Chondrocyte (in vitro differentiated cells): ENCODE data around the gene AZIN2. TPM values are rescaled to one million over a fixed set of nuclear protein-coding genes. Genes with fewer than 3 reads are reported as not detected.
"Not testable (repeated sequence)": the region's sequence is repeated elsewhere in the genome, so short reads cannot be mapped to it uniquely, and the experiment has no call there.

Experiments
- DNase-seq: peaks from one replicate; pipeline ENCODE4 v3.0.0; 2021; ENCODE audit warnings: mixed read lengths, low spot score
- H3K27ac Mint-ChIP-seq: one replicate; pipeline ENCODE4 v1.8.0; 2021; ENCODE audit warnings: mild to moderate bottlenecking, moderate library complexity, mixed read lengths; ENCODE audit not compliant: unreplicated experiment
- H3K27me3 Mint-ChIP-seq: 2 replicates; pipeline ENCODE4 v1.8.0; 2021; ENCODE audit warnings: low read depth, mixed read lengths
- H3K36me3 Mint-ChIP-seq: 2 replicates; pipeline ENCODE4 v1.8.0; 2021; ENCODE audit warnings: low read depth, mixed read lengths
- H3K4me1 Mint-ChIP-seq: 2 replicates; pipeline ENCODE4 v1.8.0; 2021; ENCODE audit warnings: low read depth, mild to moderate bottlenecking, mixed read lengths
- H3K4me3 Mint-ChIP-seq: one replicate; pipeline ENCODE4 v1.8.0; 2021; ENCODE audit warnings: mild to moderate bottlenecking, moderate library complexity, mixed read lengths; ENCODE audit not compliant: unreplicated experiment
- H3K9me3 Mint-ChIP-seq: 2 replicates; pipeline ENCODE4 v1.8.0; 2021; ENCODE audit warnings: low read depth, mixed read lengths
- total RNA-seq: library from RNA; stranded (reverse); gene quantifications from 3 replicates; pipeline ENCODE4 v1.2.1, GENCODE V29; 2021
- TF ChIP-seq, protein P1 (sequence below): fragments of 200-600 bp; sonication (generic); IDR thresholded peaks from 2 replicates; pipeline ENCODE4 v1.5.0; 2021; ENCODE audit warnings: antibody characterized with exemption, mild to moderate bottlenecking, moderate library complexity

Gene AZIN2
- total RNA-seq, 1 donor from 2014 or later, result 3.5 TPM

DNA sequence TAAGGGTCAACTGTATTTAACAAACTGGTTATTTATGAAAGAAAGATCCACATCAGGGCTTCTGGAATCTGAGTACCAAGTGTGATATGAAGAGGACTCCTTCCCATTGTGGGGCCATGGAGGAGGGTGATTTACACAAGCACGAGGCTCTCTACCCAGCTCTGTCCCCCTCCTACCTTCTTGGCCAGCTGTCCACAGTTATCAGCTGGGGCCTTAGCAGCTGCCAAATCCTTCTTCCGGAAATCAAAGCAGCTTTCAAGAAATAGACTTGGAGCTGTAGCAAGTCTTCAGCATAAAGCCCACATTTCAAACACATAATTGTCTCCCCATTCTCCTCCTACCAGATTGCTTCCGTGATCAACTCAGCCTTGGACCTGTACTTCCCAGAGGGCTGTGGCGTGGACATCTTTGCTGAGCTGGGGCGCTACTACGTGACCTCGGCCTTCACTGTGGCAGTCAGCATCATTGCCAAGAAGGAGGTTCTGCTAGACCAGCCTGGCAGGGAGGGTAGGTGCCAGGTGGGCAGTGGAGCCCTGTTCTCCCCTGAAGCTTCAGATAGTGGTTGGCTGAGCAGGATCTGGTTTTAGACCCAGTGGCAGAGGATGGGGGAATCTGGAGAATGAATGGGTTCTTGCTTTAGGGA is 15.5 kb downstream of the AZIN2 start:
- TF ChIP-seq, protein P1, sequence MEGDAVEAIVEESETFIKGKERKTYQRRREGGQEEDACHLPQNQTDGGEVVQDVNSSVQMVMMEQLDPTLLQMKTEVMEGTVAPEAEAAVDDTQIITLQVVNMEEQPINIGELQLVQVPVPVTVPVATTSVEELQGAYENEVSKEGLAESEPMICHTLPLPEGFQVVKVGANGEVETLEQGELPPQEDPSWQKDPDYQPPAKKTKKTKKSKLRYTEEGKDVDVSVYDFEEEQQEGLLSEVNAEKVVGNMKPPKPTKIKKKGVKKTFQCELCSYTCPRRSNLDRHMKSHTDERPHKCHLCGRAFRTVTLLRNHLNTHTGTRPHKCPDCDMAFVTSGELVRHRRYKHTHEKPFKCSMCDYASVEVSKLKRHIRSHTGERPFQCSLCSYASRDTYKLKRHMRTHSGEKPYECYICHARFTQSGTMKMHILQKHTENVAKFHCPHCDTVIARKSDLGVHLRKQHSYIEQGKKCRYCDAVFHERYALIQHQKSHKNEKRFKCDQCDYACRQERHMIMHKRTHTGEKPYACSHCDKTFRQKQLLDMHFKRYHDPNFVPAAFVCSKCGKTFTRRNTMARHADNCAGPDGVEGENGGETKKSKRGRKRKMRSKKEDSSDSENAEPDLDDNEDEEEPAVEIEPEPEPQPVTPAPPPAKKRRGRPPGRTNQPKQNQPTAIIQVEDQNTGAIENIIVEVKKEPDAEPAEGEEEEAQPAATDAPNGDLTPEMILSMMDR, result no peak
- no peaks in the 10 kb centered on the region for H3K27me3 Mint-ChIP-seq
- H3K4me1 Mint-ChIP-seq, result peaks cover 33% of the 10 kb centered on the region
- H3K27ac Mint-ChIP-seq, result no peak overlapping the region
- no peak for DNase-seq
- H3K36me3 Mint-ChIP-seq, result peaks cover 2% of the 10 kb centered on the region
- no peaks in the 10 kb centered on the region for H3K9me3 Mint-ChIP-seq
- H3K4me3 Mint-ChIP-seq, result no peak overlapping the region

DNA sequence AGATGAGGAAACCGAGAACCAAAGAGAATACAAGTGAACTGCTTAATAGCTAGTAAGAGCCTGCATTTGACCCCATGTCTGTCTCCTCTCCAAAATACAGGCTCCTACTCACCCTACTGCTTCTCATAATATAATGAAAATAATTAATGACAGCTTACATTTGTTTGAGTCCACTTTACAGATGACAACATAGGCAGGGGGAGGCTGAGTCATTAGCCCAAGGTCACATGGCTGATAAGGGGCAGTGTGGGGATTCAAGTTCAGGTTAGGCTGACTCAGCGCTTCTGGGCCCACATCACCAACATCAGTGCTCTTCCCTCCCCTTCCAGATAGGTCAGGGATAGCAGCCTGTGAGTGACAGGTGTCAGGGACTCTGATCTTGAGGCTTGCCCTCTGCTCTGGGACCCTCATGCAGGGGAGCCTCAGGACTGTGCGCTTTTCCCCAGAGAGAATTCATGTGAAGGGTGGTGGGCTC is 16.2 kb downstream of the AZIN2 start:
- no peaks in the 10 kb centered on the region for H3K27me3 Mint-ChIP-seq
- H3K27ac Mint-ChIP-seq, result no peak overlapping the region
- TF ChIP-seq, protein P1, result no peak
- DNase-seq, result no peak
- peaks cover 33% of the 10 kb centered on the region for H3K4me1 Mint-ChIP-seq
- H3K9me3 Mint-ChIP-seq, result no peaks in the 10 kb centered on the region
- peaks cover 2% of the 10 kb centered on the region for H3K36me3 Mint-ChIP-seq
- no peak overlapping the region for H3K4me3 Mint-ChIP-seq

DNA sequence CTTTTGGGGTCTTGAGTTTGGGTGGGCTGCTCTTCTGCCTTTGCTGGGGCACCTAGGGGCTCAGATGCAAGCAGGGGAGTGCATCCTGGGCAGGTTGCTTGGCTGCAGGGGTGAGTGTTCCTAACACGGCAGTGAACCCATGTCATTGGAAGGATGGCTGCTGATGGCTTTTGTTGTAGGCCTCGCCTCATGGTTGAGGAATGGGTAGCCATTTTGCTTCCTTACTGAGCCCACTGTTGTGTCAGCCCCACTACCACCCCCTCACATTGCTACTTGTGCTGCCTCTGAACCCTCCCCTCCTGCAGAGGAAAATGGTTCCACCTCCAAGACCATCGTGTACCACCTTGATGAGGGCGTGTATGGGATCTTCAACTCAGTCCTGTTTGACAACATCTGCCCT is 16.8 kb downstream of the AZIN2 start:
- no peak overlapping the region for H3K4me3 Mint-ChIP-seq
- no peak for DNase-seq
- TF ChIP-seq, protein P1, result no peak
- H3K27me3 Mint-ChIP-seq, result no peaks in the 10 kb centered on the region
- no peak overlapping the region for H3K27ac Mint-ChIP-seq
- peaks cover 6% of the 10 kb centered on the region for H3K36me3 Mint-ChIP-seq
- H3K9me3 Mint-ChIP-seq, result no peaks in the 10 kb centered on the region
- H3K4me1 Mint-ChIP-seq, result peaks cover 33% of the 10 kb centered on the region

DNA sequence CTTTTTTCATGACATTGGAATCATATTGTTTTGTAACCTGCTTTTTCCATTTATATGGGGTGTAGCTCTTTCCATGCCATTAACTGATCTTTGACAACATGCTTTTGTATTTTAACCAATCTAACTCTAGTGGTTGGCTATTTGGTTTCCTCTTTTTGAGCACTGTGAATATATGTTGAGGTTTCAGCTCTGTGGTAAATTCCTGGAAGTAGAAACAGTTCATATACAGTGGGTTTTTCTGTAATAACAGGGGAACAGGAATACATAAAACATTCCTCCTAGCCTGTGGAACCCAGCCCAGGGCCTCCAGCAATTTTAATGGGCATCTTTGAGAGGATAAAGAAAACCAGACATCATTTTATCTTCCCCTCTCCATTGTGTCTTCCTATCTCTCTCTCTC is 17.4 kb downstream of the AZIN2 start:
- peaks cover 11% of the 10 kb centered on the region for H3K36me3 Mint-ChIP-seq
- no peak overlapping the region for H3K4me3 Mint-ChIP-seq
- H3K4me1 Mint-ChIP-seq, result peaks cover 33% of the 10 kb centered on the region
- H3K9me3 Mint-ChIP-seq, result no peaks in the 10 kb centered on the region
- peak overlapping the region; percentile 98 for H3K27ac Mint-ChIP-seq
- no peak for DNase-seq
- no peaks in the 10 kb centered on the region for H3K27me3 Mint-ChIP-seq
- TF ChIP-seq, protein P1, result no peak

DNA sequence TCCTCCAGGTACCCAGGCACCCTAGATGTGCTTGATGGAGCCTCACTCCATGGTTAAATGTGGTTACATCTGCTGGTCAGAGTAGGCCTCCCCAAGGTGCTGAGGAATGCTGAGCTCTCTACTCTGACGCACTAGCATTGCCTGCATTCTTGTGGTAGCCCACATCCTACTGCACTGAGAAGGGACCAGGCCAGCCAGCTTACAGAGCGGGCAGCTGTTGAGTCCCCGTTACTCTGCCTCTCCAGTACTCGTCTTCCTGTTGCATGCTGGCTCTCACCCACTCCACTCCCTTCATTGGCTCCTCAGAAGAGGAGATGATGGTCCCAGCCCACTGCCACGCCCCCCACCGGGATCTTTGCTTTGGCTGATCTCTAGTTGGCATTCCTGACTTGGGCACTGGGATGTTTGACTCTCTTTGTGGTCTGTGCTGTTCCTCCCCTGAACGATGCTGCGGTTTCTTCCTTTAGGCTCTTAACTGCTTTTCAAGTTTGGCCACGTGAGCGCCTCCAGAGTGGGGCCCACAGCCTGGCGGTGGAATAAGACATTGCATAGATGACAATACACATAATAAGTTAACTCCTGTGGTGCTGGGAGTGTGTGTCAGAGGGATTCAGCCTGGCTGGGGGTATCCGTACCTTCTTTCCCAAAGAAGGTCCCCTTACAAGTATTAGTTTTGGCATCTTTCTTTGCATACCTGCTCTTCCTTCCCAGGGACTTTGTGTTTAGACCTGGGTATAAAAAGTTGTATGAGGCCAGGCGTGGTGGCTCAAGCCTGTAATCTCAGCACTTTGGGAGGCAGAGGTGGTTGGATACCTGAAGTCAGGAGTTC is 18.6 kb downstream of the AZIN2 start:
- Mint-ChIP-seq H3K36me3 (peaks cover 11% of the 10 kb centered on the region), H3K27ac (peak overlapping the region; percentile 98), H3K27me3 (no peaks in the 10 kb centered on the region), H3K4me1 (peaks cover 33% of the 10 kb centered on the region), H3K4me3 (no peak overlapping the region), H3K9me3 (no peaks in the 10 kb centered on the region)
- peak; percentile 99 for DNase-seq
- TF ChIP-seq, protein P1, result peak; percentile 80

DNA sequence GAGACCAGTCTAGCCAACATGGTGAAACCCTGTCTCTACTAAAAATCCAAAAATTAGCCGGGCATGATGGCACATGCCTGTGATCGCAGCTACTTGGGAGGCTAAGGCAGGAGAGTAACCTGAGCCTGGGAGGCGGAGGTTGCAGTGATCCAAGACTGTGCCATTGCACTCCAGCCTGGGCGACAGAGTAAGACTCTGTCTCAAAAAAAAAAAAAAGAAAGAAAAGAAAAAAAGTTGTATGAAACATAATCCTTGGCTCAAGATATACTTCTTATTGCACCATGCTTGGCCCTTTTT is 19.1 kb downstream of the AZIN2 start:
- not testable (repeated sequence) for H3K4me3 Mint-ChIP-seq, DNase-seq, H3K27me3 Mint-ChIP-seq, H3K9me3 Mint-ChIP-seq
- Mint-ChIP-seq H3K36me3 (peaks cover 11% of the 10 kb centered on the region), H3K4me1 (peaks cover 28% of the 10 kb centered on the region), H3K27ac (peak overlapping the region; percentile 98)
